ENCODE results near the gene ZC2HC1B.

DNA sequence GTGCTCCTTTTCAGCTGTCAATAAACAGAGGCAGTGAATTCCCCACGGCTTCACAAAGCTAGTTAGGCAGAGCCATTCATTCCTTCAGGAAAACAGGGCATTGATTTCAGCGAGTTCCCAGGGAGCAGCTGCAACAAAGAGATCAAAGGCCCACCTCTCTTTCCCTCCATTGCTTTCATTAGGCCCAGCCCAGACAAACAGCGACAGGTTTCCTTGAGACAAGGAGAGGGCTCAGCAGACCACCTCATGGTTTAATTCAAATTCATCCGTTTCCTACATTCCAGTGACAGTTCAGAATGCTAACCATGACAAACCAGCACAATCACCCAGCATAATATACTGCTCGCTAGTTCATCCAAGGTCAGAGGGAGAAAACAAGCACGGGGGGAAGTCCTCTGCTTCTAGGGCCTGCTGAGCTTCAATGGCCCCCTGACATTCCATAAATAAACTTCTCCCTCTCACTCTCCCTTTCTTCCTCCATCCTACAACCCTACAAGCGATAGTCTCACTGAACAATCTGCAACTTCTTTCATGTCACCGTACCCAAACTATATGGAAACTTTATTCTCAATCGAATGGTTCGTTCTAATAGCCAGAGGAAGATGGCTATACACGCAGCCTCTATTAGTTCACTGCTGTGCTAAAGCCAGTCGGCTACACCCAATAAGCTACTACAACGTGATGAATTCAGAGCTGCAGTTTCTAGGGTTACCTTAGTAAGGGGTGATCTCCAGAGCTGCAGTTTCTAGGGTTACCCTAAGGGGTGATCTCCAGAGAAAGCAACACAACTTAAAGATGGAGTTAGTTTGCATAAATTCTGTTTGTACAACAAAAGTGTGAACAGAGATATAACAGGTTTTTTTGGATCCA, 109.1 kb downstream of the ZC2HC1B start:
- TF ChIP-seq FOXA1 (IDR thresholded peaks at IDR 0.05) (no peak), GABPA (IDR thresholded peaks at IDR 0.05 in 1 of 2, conservative IDR thresholded peaks at IDR 0.05 in 1 of 2) (no peak)

All from liver (tissue), 2 donors.